ENCODE results near the gene HDGFL2.
"Not testable (repeated sequence)": the region's sequence is repeated elsewhere in the genome, so short reads cannot be mapped to it uniquely, and the experiment has no call there.

Gene HDGFL2

GRCh38 chr19:4539693-4540581 lies 67.8 kb downstream of the HDGFL2 start, which contains the start of gene LRG1:
Gene LRG1 (minus strand): TSS chr19:4540036. CDS start chr19:4540013, 23 bp downstream.
- H3K79me2 ChIP-seq (ENCODE audit: insufficient read depth, low read length) = no peaks in the 10 kb centered on the region
- H3K4me2 ChIP-seq (ENCODE audit: insufficient read depth, low read length) = no peak within 1 kb of the TSS
- ATAC-seq (ENCODE audit: insufficient read depth, low read depth) (no peak), DNase-seq (no peak)
- no peaks in the 10 kb centered on the region for H3K9me3 ChIP-seq (ENCODE audit: insufficient read depth, low read length, severe bottlenecking)
- TF ChIP-seq EZH2 (IDR thresholded peaks at IDR 0.05; ENCODE audit: borderline replicate concordance, low read depth, low read length, severe bottlenecking) (no peak), CTCF (IDR thresholded peaks at IDR 0.05; ENCODE audit: borderline replicate concordance, extremely low read depth, low read length, poor library complexity, severe bottlenecking) (no peak)
- no peaks in the 10 kb centered on the region for H4K20me1 ChIP-seq (ENCODE audit: insufficient read depth, low read length)
- no peaks in the 10 kb centered on the region for H3K36me3 ChIP-seq (ENCODE audit: insufficient read depth, low read length)
- H3K27me3 ChIP-seq (ENCODE audit: insufficient read depth, low read length, poor library complexity) = no peaks in the 10 kb centered on the region
- H3K27ac ChIP-seq (ENCODE audit: low read length) = no peak within 1 kb of the TSS
- no peak within 1 kb of the TSS for H3K9ac ChIP-seq (ENCODE audit: low read depth, low read length)
- H2AFZ ChIP-seq (ENCODE audit: low read depth, low read length) = no peak within 1 kb of the TSS
- no peak within 1 kb of the TSS for H3K4me3 ChIP-seq (ENCODE audit: low read depth in 1 of 2, low read length in 2 of 2)
- no peaks in the 10 kb centered on the region for H3K4me1 ChIP-seq (ENCODE audit: insufficient read depth, low read length)

GRCh38 chr19:4541114-4541805 lies 69.2 kb downstream of the HDGFL2 start:
- Histone ChIP-seq H3K9ac (ENCODE audit: low read depth, low read length) (no peak overlapping the region), H3K4me3 (ENCODE audit: low read depth in 1 of 2, low read length in 2 of 2) (no peak overlapping the region), H3K27ac (ENCODE audit: low read length) (no peak overlapping the region), H3K4me1 (ENCODE audit: insufficient read depth, low read length) (no peaks in the 10 kb centered on the region), H3K27me3 (ENCODE audit: insufficient read depth, low read length, poor library complexity) (no peaks in the 10 kb centered on the region), H3K9me3 (ENCODE audit: insufficient read depth, low read length, severe bottlenecking) (no peaks in the 10 kb centered on the region), H3K36me3 (ENCODE audit: insufficient read depth, low read length) (no peaks in the 10 kb centered on the region), H3K79me2 (ENCODE audit: insufficient read depth, low read length) (no peaks in the 10 kb centered on the region), H4K20me1 (ENCODE audit: insufficient read depth, low read length) (no peaks in the 10 kb centered on the region), H3K4me2 (ENCODE audit: insufficient read depth, low read length) (no peak overlapping the region), H2AFZ (ENCODE audit: low read depth, low read length) (no peak overlapping the region)
- no peak for ATAC-seq (ENCODE audit: insufficient read depth, low read depth)
- no peak for TF ChIP-seq CTCF (IDR thresholded peaks at IDR 0.05; ENCODE audit: borderline replicate concordance, extremely low read depth, low read length, poor library complexity, severe bottlenecking)
- no peak for TF ChIP-seq EZH2 (IDR thresholded peaks at IDR 0.05; ENCODE audit: borderline replicate concordance, low read depth, low read length, severe bottlenecking)
- no peak for DNase-seq

DNA sequence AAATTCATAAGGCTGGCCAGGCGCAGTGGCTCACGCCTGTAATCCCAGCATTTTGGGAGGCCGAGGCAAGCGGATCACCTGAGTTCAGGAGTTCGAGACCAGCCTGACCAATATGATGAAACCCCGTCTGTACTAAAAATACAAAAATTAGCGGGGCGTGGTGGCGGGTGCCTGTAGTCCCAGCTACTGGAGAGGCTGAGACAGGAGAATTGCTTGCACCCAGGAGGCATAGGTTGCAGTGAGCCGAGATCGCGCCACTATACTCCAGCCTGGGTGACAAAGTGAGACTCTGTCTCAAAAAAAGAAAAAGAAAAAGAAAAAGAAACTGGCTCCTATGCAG lies 69.7 kb downstream of the HDGFL2 start:
- not testable (repeated sequence) for H3K36me3 ChIP-seq (ENCODE audit: insufficient read depth, low read length); DNase-seq; H3K27me3 ChIP-seq (ENCODE audit: insufficient read depth, low read length, poor library complexity); ATAC-seq (ENCODE audit: insufficient read depth, low read depth); H3K79me2 ChIP-seq (ENCODE audit: insufficient read depth, low read length); H3K9me3 ChIP-seq (ENCODE audit: insufficient read depth, low read length, severe bottlenecking); H3K27ac ChIP-seq (ENCODE audit: low read length); H2AFZ ChIP-seq (ENCODE audit: low read depth, low read length); H3K4me3 ChIP-seq (ENCODE audit: low read depth in 1 of 2, low read length in 2 of 2); H3K4me2 ChIP-seq (ENCODE audit: insufficient read depth, low read length); H4K20me1 ChIP-seq (ENCODE audit: insufficient read depth, low read length); H3K4me1 ChIP-seq (ENCODE audit: insufficient read depth, low read length); H3K9ac ChIP-seq (ENCODE audit: low read depth, low read length)
